HG02884 (cell line): ENCODE measurements around the gene AHSG.
"Not testable (repeated sequence)": the region's sequence is repeated elsewhere in the genome, so short reads cannot be mapped to it uniquely, and the experiment has no call there.

Source experiments
- ATAC-seq: cut with Tn5 transposase; IDR thresholded peaks from one replicate; pipeline ENCODE4 v1.9.1; 2021; ENCODE audit warnings: mild to moderate bottlenecking, moderate library complexity; ENCODE audit not compliant: unreplicated experiment

The AHSG gene

DNA sequence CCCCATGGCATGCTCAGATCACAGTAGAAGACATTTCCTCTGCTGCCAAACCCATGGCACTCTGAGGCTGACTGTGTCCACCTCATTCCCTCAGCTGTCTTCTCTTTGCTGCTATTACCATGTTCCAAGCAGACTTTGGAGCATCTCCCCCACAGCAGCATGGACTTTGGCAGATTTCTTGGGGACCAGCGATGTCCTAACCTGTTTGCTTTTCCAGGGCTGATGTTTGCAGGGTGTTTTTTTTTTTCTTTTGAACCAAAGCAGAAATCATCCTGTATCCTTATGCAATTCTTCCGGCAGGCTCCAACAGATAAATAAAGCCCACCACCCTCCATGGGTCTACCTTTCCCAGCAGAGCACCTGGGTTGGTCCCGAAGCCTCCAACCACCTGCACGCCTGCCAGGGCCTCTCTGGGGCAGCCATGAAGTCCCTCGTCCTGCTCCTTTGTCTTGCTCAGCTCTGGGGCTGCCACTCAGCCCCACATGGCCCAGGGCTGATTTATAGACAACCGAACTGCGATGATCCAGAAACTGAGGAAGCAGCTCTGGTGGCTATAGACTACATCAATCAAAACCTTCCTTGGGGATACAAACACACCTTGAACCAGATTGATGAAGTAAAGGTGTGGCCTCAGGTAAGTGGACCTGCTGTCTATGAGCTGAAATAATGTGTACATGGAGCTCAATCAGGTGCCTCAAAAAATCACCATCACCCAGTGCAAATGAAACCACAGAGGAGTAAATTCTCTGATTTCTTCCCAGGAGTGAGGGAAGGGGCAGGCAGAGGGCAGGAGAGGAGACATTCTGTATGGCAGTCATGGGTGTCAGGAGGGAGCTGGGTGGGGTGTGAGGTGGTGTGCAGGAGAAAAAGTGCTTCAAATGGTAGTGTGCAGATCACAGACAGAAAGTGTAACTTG, at the start of gene AHSG:
Gene AHSG, plus strand, starts transcription at position 340 of the 916 bp plus-strand sequence. Its CDS starts 82 bp downstream, at position 422.
- no peak for ATAC-seq

- no peak for ATAC-seq
These were observed 48.3 kb upstream of the AHSG start for GRCh38 chr3:186564586-186564985.

DNA sequence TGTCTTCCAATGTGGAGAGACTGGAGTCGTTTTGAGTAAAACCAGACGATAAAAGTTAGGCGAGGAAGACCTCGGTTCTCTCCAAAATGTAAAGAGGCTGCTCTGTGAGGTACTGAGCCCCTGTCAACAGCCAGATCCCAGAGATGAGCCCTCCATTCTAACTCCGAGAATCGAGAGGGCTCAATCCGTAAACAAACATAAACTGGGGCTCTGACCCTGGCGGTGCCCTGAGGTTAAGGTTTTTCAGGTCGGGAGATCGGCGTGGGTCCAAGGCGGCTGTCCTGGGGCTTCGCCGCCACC, 46.1 kb upstream of the AHSG start:
- peak; percentile 0 for ATAC-seq

- ATAC-seq, result peak; percentile 34
These were observed 45.6 kb upstream of the AHSG start, which contains the start of gene TBCCD1 for GRCh38 chr3:186567072-186567921. Gene TBCCD1 (minus strand): TSS chr3:186567339. CDS start chr3:186564329, 3,010 bp downstream.

DNA sequence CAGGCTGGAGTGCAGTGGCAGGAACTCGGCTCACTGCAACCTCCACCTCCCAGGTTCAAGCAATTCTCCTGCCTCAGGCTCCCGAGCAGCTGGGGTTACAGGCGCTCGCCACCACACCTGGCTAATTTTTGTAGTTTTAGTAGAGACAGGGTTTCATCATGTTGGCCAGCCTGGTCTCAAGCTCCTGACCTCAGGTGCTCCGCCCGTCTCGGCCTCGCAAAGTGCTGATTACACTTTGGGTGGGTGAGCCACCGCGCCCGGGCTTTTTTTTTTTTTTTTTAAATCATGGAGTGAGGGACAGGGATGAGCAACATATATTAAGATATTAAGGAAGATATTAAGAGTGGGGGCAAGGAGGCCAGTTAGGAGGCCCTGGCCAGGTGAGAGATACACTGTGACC, 43.5 kb upstream of the AHSG start:
- ATAC-seq, result not testable (repeated sequence)

GRCh38 chr3:186569779-186570095, 43.1 kb upstream of the AHSG start:
- no peak for ATAC-seq

DNA sequence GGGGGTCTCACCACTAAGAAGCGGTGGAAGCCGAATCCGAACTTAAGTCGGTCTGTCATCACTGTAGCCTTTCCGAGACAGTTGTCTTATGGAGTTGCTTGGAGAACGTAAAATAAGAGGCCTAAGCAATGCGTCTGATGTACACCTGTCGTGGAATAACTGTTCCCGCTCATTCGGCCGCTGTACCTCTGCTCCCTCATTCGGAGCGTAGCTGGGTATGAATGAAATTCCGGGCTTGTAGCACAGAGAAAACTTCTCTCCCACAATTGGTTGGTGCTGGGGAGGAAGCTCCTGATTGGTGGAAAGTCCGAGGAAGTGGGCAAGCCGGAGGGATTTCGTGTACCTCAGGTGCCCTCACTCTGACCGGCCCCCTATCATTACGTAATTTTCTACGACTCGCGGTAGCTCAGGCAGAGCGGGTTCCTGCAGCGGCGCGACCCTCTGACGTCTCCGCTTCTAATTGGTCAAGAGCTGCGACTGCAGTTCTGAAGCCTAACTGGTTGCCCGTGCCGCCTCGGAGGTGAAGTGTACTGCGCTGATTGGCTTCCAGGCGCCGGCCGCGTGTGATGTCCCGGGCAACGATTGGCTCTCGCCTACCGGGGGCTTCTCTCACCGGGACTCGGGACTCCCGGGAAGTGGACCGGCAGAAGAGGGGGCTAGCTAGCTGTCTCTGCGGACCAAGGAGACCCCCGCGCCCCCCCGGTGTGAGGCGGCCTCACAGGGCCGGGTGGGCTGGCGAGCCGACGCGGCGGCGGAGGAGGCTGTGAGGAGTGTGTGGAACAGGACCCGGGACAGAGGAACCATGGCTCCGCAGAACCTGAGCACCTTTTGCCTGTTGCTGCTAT, 42.5 kb upstream of the AHSG start, which contains the start of gene DNAJB11:
Gene DNAJB11, plus strand, starts transcription at position 625 of the 845 bp plus-strand sequence. Its CDS starts 178 bp downstream, at position 803.
- ATAC-seq, result peak; percentile 83

DNA sequence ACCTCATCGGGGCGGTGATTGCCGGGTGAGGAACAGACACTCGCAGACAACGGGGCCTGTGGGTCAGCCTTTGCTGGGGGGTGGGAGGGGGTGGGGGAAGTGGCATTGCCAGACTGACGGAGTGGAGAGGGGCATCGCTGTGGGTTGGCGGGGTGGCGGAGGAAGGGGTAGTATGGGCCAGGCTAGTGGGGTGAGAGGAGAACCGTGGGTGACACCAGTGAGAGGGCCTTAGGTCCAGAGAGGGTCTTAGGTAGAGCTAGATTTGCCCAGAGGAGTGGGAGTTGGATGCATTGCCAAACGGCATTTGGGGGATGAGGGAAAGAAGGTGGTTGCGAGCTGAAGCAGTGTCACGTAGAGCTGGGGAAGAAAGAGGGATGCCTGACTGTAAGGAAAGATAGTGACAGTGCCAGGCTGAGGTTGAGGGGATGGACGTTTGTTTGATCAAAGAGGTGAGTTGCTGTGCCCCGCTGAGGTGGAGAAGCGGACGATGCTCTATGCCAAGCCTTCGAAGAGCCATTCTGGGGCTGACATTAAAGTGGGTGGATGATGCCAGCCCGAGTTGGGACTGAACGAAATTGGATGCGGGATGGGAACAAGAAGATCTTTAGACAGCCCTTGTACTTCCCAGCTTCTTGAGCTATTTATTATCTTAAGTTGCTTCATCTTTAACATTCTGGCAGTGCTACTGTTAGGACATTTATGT, 41.8 kb upstream of the AHSG start:
- no peak for ATAC-seq

GRCh38 chr3:186571644-186572013, 41.2 kb upstream of the AHSG start:
- no peak for ATAC-seq

- no peak for ATAC-seq
These were observed 35.3 kb upstream of the AHSG start for GRCh38 chr3:186577521-186577920.

DNA sequence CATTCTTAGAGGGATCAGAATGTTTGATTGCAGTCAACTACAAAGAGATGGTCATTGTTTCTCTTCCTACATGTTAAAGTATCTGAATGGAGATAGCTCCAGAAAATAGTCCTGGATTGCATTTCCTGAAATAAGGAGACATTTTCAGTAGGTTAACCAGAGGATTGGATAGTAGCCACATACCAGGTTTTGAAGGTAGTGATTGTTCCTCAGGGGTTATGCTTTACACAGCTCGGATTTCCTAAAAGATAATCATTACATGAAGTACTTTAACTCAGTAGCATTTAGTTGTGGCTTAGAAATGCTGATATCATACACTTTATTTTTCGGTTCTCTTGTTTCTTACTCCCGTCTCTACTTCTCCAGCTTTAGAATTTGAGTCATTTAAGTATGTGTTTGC, 32.1 kb upstream of the AHSG start:
- no peak for ATAC-seq

DNA sequence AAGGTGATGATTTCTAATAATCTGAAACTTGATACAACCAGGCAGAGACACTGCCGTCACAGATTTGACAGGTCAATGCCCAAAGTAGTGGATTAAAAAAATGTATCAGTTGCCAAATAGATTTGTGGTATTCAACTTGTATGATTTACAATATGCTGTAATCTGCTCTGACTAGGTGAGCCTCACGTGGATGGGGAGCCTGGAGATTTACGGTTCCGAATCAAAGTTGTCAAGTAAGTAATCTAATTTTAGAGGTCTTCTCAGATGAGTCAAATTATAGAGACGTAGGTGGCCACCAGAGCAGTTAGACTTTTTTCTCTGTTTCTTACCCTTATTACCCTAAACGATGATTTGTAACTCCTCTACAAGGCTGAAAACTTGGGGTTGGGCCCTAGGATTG, 30.3 kb upstream of the AHSG start:
- ATAC-seq, result no peak

DNA sequence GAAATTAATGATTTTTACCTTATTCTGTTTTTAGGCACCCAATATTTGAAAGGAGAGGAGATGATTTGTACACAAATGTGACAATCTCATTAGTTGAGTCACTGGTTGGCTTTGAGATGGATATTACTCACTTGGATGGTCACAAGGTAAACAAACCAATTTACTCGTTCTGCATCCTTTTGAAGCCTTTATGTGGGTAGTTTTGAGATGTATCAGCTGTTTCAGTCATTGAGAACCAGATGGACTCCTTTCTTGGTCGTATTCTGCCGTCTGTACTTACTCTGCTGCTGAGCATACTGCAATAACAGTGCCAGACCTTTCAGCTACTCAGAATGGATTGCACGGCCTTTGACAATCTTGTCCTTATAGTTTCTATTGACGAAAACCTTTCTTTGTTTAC, 29.0 kb upstream of the AHSG start:
- no peak for ATAC-seq

DNA sequence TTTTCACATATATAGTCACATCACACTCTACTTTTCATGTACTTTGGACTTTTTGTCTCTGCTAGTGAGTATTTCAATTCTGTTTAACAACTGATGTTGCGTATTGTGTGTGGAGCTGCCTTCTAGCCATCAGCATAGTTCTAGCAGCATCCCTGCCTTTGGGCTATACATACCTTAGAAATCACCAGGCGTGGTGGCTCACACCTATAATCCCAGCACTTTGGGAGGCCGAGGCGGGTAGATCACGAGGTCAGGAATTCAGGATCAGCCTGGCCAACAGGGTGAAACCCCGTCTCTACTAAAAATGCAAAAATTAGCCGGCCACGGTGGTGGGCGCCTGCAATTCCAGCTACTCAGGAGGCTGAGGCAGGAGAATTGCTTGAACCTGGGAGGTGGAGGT, 26.6 kb upstream of the AHSG start:
- not testable (repeated sequence) for ATAC-seq

DNA sequence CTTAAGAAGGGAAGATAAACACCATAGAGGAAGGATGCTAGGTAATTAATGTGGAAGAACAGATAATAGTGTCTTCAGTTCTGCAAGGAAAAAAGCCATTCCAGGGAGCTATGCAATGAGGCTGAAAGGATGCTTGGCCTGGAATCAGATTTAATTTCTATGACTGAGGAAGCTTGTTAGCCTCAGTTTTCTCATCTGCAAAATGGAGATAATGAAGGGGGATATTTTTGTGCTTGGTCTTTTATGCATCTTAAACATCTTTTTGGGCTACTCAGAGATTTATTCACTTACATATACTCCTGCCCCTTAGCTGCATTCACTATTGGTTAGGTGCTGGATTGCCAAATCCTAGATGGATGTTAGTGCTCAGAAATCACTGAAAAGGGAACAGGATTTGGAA, 25.7 kb upstream of the AHSG start:
- ATAC-seq, result no peak

- no peak for ATAC-seq
These were observed 24.2 kb upstream of the AHSG start for GRCh38 chr3:186588632-186589031.

GRCh38 chr3:186589121-186589520, 23.7 kb upstream of the AHSG start:
- ATAC-seq, result no peak

- no peak for ATAC-seq
These were observed 22.8 kb upstream of the AHSG start for GRCh38 chr3:186589856-186590579.

GRCh38 chr3:186590580-186591295, 22.1 kb upstream of the AHSG start:
- ATAC-seq, result no peak
